ENCODE measurements around the gene LCE3B.

Gene LCE3B

DNA sequence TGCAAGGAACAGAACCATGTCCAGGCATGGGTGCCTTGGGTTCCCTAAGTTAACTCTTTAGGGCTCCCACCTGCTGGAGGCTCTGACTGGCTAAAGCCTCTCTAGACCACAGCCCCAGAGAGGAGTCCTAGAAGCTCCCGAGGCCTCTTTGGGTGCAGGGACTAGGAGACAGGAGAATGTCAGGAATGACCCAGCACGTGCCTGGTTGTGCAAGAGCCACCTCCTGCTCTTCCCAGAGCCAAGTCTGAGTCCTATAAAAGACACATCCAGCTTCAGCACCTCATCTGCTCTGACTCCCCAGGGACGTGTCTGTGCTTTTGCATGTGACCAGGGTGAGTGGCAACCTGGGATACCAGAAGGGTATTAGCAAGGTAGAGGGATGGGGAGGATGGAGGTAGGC lies 49.5 kb downstream of the LCE3B start, which contains the start of gene LCE2D:
LCE2D (plus strand) TSS at position 283 of the 400 bp plus-strand sequence. CDS start 726 bp downstream, outside the sequence.
- no peak for DNase-seq
